Neural progenitor cell (in vitro differentiated cells): Measurements from ENCODE around the gene PRPF4.

Source experiments
- CTCF ChIP-seq: fragments of 200-600 bp; sonication (generic); IDR thresholded peaks from 2 replicates; pipeline ENCODE4 v1.5.1; 2017; ENCODE audit warnings: antibody characterized with exemption, mild to moderate bottlenecking
- EZH2 ChIP-seq: fragments of 200-600 bp; sonication (generic); IDR thresholded peaks from 2 replicates; pipeline ENCODE4 v1.6.1; 2017; ENCODE audit warnings: antibody characterized with exemption, mild to moderate bottlenecking, moderate library complexity

GRCh38 chr9:113278840-113279239 is 3.4 kb downstream of the PRPF4 start:
- no peak for TF ChIP-seq EZH2
- TF ChIP-seq CTCF, result no peak
